ENCODE data around the gene CDH24. TPM values are rescaled to one million over a fixed set of nuclear protein-coding genes. Genes with fewer than 3 reads are reported as not detected.

Gene CDH24
- total RNA-seq, 1 experiment from 2014 or later: 17.9 TPM

DNA sequence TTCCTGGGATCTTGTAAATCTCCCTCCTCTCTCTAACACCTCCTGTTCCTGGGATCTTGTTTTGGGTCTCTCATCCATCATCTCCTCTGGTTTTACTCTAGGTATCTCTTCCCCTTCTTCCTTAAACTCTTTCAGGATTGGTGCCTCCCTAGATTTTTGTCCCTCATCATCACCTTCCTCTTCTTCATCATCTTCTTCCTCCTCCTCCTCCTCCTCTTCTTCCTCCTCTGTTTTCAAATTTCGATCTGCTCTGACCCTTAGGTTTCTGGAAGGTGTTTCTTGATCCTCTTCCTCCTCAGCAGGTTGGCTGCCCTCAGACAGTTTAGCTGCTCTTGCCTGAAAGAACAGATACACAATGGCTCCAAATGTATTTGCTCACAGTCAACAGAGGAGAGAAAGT lies 23.2 kb upstream of the CDH24 start:
- ATAC-seq: no peak
- no peak overlapping the region for H3K4me3 Mint-ChIP-seq
- no peaks in the 10 kb centered on the region for H3K27me3 Mint-ChIP-seq (ENCODE audit: low read depth)
- H3K36me3 Mint-ChIP-seq: peaks cover 81% of the 10 kb centered on the region
- CTCF ChIA-PET: interaction anchor here (1.2 to 1.9 kb wide), 3 partner anchors 9 to 40 kb away, joined by 4 read pairs; no protein-coding TSS in a partner anchor
- TF ChIP-seq SP1 (CRISPR knock-in tag; conservative IDR thresholded peaks at IDR 0.05): no peak
- no peak for TF ChIP-seq MYBL2 (CRISPR knock-in tag; IDR thresholded peaks at IDR 0.05)
- no peak overlapping the region for H3K27ac Mint-ChIP-seq
- POLR2A ChIA-PET: no interaction called here
- H3K9me3 Mint-ChIP-seq: no peaks in the 10 kb centered on the region
- DNase-seq (ENCODE audit: low spot score): no peak
- H3K4me1 Mint-ChIP-seq: no peaks in the 10 kb centered on the region

DNA sequence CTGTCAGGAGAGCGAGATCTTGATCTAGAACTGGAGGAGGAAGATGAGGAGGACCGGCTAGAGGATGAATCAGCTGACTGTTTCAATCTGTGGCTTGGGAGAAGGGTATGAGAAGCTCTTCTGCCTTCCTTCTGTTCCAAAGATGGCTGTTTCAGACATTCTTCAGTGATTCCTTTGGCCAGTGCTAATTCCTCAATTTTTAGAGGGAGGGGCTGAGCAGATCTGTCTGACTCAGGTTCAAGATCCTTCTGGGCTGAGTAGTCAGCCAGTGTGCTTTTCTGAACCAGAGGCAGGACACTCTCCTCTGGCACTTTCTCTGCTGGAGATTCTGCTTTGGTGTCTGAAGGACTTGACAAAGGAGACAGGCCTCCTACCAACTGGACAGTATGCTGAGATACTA lies 22.4 kb upstream of the CDH24 start:
- H3K9me3 Mint-ChIP-seq: no peaks in the 10 kb centered on the region
- no peak overlapping the region for H3K4me3 Mint-ChIP-seq
- TF ChIP-seq ZNF317 (CRISPR knock-in tag; IDR thresholded peaks at IDR 0.05; ENCODE audit: borderline replicate concordance, low read depth) (no peak), ZNF263 (CRISPR knock-in tag; IDR thresholded peaks at IDR 0.05; ENCODE audit: low read depth) (no peak), ZNF219 (CRISPR knock-in tag; IDR thresholded peaks at IDR 0.05; ENCODE audit: borderline replicate concordance) (no peak), ATF1 (CRISPR knock-in tag; IDR thresholded peaks at IDR 0.05) (no peak), JAZF1 (CRISPR knock-in tag; IDR thresholded peaks at IDR 0.05) (no peak), GRHL2 (CRISPR knock-in tag; IDR thresholded peaks at IDR 0.05; ENCODE audit: insufficient replicate concordance, severe bottlenecking) (no peak), MYBL2 (CRISPR knock-in tag; IDR thresholded peaks at IDR 0.05) (no peak), SP1 (CRISPR knock-in tag; conservative IDR thresholded peaks at IDR 0.05) (no peak), ZNF121 (CRISPR knock-in tag; IDR thresholded peaks at IDR 0.05) (no peak), SMAD3 (CRISPR knock-in tag; IDR thresholded peaks at IDR 0.05; ENCODE audit: borderline replicate concordance) (no peak), TP53 (CRISPR knock-in tag; IDR thresholded peaks at IDR 0.05) (no peak), JUN (CRISPR knock-in tag; IDR thresholded peaks at IDR 0.05) (no peak), CREB1 (CRISPR knock-in tag; IDR thresholded peaks at IDR 0.05) (no peak), NR3C1 (CRISPR knock-in tag; conservative IDR thresholded peaks at IDR 0.05; ENCODE audit: low read depth) (no peak)
- TF ChIP-seq, protein P1, sequence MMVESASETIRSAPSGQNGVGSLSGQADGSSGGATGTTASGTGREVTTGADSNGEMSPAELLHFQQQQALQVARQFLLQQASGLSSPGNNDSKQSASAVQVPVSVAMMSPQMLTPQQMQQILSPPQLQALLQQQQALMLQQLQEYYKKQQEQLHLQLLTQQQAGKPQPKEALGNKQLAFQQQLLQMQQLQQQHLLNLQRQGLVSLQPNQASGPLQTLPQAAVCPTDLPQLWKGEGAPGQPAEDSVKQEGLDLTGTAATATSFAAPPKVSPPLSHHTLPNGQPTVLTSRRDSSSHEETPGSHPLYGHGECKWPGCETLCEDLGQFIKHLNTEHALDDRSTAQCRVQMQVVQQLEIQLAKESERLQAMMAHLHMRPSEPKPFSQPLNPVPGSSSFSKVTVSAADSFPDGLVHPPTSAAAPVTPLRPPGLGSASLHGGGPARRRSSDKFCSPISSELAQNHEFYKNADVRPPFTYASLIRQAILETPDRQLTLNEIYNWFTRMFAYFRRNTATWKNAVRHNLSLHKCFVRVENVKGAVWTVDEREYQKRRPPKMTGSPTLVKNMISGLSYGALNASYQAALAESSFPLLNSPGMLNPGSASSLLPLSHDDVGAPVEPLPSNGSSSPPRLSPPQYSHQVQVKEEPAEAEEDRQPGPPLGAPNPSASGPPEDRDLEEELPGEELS (CRISPR knock-in tag; IDR thresholded peaks at IDR 0.05): no peak
- TF ChIP-seq, protein P2, sequence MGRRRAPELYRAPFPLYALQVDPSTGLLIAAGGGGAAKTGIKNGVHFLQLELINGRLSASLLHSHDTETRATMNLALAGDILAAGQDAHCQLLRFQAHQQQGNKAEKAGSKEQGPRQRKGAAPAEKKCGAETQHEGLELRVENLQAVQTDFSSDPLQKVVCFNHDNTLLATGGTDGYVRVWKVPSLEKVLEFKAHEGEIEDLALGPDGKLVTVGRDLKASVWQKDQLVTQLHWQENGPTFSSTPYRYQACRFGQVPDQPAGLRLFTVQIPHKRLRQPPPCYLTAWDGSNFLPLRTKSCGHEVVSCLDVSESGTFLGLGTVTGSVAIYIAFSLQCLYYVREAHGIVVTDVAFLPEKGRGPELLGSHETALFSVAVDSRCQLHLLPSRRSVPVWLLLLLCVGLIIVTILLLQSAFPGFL (CRISPR knock-in tag; IDR thresholded peaks at IDR 0.05; ENCODE audit: borderline replicate concordance): no peak
- TF ChIP-seq, protein P3, sequence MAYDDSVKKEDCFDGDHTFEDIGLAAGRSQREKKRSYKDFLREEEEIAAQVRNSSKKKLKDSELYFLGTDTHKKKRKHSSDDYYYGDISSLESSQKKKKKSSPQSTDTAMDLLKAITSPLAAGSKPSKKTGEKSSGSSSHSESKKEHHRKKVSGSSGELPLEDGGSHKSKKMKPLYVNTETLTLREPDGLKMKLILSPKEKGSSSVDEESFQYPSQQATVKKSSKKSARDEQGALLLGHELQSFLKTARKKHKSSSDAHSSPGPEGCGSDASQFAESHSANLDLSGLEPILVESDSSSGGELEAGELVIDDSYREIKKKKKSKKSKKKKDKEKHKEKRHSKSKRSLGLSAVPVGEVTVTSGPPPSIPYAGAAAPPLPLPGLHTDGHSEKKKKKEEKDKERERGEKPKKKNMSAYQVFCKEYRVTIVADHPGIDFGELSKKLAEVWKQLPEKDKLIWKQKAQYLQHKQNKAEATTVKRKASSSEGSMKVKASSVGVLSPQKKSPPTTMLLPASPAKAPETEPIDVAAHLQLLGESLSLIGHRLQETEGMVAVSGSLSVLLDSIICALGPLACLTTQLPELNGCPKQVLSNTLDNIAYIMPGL (CRISPR knock-in tag; IDR thresholded peaks at IDR 0.05): no peak
- TF ChIP-seq, protein P4, sequence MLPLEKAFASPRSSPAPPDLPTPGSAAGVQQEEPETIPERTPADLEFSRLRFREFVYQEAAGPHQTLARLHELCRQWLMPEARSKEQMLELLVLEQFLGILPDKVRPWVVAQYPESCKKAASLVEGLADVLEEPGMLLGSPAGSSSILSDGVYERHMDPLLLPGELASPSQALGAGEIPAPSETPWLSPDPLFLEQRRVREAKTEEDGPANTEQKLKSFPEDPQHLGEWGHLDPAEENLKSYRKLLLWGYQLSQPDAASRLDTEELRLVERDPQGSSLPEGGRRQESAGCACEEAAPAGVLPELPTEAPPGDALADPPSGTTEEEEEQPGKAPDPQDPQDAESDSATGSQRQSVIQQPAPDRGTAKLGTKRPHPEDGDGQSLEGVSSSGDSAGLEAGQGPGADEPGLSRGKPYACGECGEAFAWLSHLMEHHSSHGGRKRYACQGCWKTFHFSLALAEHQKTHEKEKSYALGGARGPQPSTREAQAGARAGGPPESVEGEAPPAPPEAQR (CRISPR knock-in tag; IDR thresholded peaks at IDR 0.05): no peak
- no peak overlapping the region for H3K27ac Mint-ChIP-seq
- DNase-seq (ENCODE audit: low spot score): no peak
- no peaks in the 10 kb centered on the region for H3K27me3 Mint-ChIP-seq (ENCODE audit: low read depth)
- no peak for ATAC-seq
- H3K4me1 Mint-ChIP-seq: no peaks in the 10 kb centered on the region
- peaks cover 79% of the 10 kb centered on the region for H3K36me3 Mint-ChIP-seq
- POLR2A ChIA-PET: no interaction called here
- CTCF ChIA-PET: interaction anchor here (1.2 to 1.9 kb wide), 3 partner anchors 8 to 41 kb away, joined by 4 read pairs; no protein-coding TSS in a partner anchor

All from WTC11 (cell line).